GM12872 (cell line): Measurements from ENCODE around the gene ZNF541.

ENCODE experiments used
- CTCF ChIP-seq: IDR thresholded peaks from 3 replicates; pipeline ENCODE4 v1.5.1; 2011; ENCODE audit warnings: low read depth, mild to moderate bottlenecking, low read length, moderate library complexity; ENCODE audit not compliant: insufficient read depth

The ZNF541 gene

GRCh38 chr19:47607564-47608073 is 34.7 kb upstream of the ZNF541 start:
- TF ChIP-seq CTCF = no peak

DNA sequence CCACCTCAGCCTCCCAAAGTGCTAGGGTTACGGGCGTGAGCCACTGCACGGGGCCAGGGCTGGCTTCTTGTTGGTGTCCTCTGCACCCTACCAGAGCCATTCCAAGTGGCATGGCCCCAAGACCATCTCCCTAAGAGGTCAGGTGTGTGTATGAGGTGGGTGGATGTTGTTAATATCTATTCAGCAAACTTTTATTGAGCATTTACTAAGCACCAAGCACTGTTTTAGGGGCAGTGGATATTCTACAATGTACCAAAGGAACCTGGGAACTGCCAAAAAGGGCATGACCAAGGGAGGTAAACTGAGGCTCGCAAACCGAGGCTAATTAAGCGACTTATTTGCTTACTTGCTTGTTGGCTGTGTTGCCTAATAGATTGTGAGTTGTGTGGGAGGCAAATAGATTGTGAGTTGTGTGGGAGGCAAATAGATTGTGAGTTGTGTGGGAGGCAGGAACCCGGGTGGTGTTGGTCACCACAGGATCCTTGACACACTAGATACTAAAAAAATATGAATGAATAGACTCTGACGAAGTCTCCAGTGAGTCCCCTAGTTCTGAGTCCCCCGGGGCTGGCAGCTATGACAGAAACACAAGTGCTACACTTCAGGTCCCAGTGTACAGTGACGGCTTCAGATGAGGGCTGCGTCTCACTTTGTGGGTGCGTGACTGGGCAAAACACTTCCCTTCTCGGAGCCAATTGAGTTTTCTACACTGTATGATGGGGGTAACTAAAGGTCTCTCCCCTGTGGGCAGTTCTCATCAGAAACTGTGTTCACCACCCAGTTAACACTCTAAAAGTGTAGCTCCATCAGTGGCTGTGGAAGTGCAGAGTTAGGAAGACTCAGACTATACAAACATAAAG is 31.0 kb upstream of the ZNF541 start:
- TF ChIP-seq CTCF = no peak

DNA sequence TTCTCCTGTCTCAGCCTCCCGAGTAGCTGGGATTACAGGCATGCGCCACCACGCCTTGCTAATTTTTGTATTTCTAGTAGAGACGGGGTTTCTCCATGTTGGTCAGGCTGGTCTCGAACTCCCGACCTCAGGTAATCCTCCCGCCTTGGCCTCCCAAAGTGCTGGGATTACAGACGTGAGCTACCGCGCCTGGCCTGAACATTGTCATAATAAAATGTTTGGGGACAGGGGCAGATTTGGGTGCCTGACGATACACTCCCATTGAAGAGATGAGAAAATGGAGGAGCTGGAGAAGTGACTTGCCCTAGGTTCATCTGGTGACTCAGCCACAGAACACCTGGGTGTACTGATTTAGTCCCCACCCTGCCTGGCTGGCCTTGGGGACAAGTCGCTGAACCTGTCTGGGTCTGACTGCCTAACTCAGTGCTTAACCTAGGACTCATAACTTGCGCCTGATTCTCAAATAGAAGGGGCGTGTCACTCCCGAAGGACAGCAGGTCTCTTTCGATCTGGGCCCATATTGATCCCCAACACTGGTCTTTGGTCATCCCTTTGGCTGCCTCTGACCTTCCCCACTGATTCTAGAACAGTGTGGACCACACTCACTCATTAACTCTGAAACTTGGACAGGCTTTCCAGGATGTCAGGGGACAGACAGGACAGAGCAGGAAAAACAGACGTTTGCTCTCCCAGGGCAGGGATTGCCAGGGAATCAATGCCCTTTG is 28.4 kb upstream of the ZNF541 start:
- TF ChIP-seq CTCF = no peak

DNA sequence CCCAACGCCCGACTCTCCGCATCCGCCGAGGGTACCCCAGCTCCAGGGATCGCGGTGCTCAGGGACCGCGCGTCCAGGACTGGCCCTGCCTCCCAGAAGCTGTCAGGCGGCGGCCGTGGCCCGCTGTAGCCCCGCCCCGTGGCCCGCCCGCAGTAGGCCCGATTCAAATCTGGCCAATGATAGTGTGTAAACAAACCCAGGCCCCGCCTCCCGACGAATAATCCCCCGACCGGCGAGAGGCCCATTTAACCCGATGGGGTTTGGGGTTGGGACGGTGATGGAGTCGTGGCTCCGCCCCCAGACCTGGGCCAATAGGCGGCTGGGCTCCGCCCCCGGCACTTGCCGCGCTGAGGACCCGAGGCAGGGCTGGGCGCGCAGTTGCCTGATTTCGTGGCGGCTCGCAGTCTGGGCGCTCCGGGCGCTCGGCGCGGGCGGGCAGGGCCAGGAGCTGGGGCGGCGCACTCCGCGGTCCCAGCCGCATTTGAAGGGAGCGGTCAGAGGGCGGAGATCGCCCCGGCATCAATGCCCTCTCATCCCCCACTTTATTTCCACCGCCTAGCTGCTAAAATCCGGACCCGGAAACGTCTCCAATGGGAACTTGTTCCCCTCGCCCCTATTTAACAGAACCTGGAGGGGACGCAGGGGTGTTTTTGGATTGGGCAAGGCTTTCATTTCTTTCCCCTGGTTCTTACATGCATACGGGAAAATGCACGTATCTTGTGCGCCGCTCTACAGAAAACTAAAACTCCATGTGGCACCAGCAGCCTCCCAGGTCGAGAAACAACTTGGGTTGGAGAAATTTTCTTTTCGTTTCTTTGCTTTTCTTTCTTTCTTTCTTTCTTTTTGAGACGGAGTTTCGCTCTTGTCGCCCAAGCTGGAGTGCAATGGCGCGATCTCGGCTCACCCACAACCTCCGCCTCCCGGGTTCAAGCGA is 27.6 kb upstream of the ZNF541 start:
- no peak for TF ChIP-seq CTCF

- TF ChIP-seq CTCF = no peak
Observed at GRCh38 chr19:47598407-47599349, 25.7 kb upstream of the ZNF541 start.

DNA sequence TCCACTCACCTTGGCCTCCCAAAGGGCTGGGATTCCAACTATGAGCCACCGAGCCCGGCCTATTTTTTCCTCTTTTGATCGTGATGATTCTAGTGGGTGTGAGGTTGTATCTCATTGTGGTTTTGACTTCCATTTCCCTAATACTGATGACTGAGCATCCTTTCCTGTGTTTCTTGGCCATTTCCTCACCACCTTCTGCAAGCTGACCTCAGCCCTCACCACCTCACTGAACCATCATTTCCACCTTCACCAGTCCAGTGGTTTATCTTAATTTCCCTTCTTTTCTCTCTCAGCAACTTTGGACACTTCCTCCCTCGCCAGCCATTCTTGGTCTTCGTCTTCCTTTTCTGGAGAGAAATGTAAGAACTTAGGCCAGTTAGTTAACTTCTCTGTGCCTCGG is 23.0 kb upstream of the ZNF541 start:
- no peak for TF ChIP-seq CTCF
